ENCODE results near the gene MUC2. TPM values are rescaled to one million over a fixed set of nuclear protein-coding genes. Genes with fewer than 3 reads are reported as not detected.

The MUC2 gene
- total RNA-seq, 1 donor from 2014 or later: not detected

DNA sequence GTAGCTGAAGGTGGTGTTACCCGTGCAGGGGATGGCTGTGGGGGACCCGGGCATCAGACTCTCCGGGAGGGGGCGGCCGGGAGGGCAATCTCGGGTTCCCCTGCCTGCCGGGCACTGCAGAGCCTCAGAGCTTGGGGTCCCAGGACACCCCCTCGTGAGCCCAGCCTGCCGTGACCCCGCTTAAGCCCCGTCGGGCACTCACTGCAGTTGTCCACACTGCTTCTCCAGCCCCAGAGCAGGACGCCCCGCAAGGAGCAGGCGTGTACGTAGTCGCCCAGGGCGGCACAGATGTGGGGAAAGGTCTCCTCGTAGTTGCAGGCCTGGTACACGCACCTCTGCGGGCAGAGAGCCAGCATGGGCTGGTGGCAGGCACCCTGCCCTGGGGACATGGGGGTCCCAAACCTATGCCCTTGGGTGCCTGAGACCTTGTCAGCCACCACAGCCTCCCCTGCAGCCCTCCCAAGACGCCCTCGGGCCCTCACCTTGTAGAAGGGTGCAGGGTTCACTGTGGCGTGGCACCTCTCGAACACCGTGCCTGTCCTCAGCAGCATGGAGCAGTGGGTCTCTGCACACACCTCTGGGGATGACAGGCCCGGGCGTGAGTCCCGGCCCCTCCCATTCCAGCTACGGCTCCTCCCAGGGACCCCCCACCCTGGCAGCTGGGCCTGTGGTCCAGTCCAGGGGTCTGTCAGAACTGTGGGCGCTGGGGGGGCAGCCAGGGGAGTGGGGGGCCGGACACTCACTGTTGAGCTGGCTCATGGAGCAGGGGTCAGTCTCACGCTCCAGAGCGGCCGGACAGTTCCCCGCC lies 47.0 kb upstream of the MUC2 start:
- no peak overlapping the region for H3K27ac Mint-ChIP-seq (ENCODE audit: unreplicated experiment)
- peaks cover 6% of the 10 kb centered on the region for H3K4me1 Mint-ChIP-seq (ENCODE audit: low read depth, unreplicated experiment)
- DNase-seq: no peak
- TF ChIP-seq, protein P1, sequence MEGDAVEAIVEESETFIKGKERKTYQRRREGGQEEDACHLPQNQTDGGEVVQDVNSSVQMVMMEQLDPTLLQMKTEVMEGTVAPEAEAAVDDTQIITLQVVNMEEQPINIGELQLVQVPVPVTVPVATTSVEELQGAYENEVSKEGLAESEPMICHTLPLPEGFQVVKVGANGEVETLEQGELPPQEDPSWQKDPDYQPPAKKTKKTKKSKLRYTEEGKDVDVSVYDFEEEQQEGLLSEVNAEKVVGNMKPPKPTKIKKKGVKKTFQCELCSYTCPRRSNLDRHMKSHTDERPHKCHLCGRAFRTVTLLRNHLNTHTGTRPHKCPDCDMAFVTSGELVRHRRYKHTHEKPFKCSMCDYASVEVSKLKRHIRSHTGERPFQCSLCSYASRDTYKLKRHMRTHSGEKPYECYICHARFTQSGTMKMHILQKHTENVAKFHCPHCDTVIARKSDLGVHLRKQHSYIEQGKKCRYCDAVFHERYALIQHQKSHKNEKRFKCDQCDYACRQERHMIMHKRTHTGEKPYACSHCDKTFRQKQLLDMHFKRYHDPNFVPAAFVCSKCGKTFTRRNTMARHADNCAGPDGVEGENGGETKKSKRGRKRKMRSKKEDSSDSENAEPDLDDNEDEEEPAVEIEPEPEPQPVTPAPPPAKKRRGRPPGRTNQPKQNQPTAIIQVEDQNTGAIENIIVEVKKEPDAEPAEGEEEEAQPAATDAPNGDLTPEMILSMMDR (IDR thresholded peaks at IDR 0.05; ENCODE audit: partially characterized antibody, unreplicated experiment): no peak
- H3K4me3 Mint-ChIP-seq (ENCODE audit: unreplicated experiment): no peak overlapping the region
- peaks cover 18% of the 10 kb centered on the region for H3K9me3 Mint-ChIP-seq (ENCODE audit: unreplicated experiment)
- peaks cover 7% of the 10 kb centered on the region for H3K36me3 Mint-ChIP-seq (ENCODE audit: unreplicated experiment)
- peaks cover 17% of the 10 kb centered on the region for H3K27me3 Mint-ChIP-seq (ENCODE audit: unreplicated experiment)

DNA sequence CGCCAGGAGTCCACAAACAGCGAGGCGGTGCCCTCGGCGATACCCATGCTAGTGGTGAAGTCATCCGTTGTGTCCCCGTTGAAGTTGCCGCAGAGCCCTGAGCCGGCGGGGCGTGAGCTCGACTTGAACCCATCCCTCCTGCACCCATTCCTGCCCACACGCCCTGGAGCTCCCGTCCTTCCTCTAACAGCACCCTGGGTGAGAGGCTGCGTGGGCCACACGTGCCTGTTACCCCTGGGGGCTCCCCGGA lies 46.5 kb upstream of the MUC2 start:
- H3K4me3 Mint-ChIP-seq (ENCODE audit: unreplicated experiment): no peak overlapping the region
- DNase-seq: no peak
- no peak overlapping the region for H3K27ac Mint-ChIP-seq (ENCODE audit: unreplicated experiment)
- peaks cover 13% of the 10 kb centered on the region for H3K9me3 Mint-ChIP-seq (ENCODE audit: unreplicated experiment)
- H3K27me3 Mint-ChIP-seq (ENCODE audit: unreplicated experiment): peaks cover 12% of the 10 kb centered on the region
- peaks cover 2% of the 10 kb centered on the region for H3K36me3 Mint-ChIP-seq (ENCODE audit: unreplicated experiment)
- peaks cover 4% of the 10 kb centered on the region for H3K4me1 Mint-ChIP-seq (ENCODE audit: low read depth, unreplicated experiment)
- TF ChIP-seq, protein P1 (IDR thresholded peaks at IDR 0.05; ENCODE audit: partially characterized antibody, unreplicated experiment): no peak

DNA sequence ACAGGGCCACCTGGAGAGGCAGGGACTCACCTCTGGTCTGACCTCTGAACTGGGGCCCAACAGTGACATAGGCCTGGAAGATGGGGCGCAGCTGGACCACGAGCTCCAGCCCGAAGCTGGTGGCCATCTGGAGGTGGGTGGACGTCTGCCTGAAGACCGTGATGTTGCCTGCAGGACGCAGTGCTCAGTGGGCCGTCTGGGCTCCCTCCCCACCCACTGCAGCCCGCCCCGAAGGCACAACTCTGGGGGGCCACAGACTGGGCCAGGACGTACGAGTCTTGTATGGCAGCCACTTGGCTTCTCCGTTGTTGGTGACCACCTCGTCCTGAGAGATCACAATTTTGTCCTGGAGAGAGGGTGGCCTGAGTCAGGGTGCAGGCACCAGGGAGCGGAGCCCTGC lies 46.1 kb upstream of the MUC2 start:
- no peak overlapping the region for H3K27ac Mint-ChIP-seq (ENCODE audit: unreplicated experiment)
- H3K4me3 Mint-ChIP-seq (ENCODE audit: unreplicated experiment): no peak overlapping the region
- peaks cover 4% of the 10 kb centered on the region for H3K4me1 Mint-ChIP-seq (ENCODE audit: low read depth, unreplicated experiment)
- no peaks in the 10 kb centered on the region for H3K36me3 Mint-ChIP-seq (ENCODE audit: unreplicated experiment)
- DNase-seq: no peak
- peaks cover 12% of the 10 kb centered on the region for H3K9me3 Mint-ChIP-seq (ENCODE audit: unreplicated experiment)
- H3K27me3 Mint-ChIP-seq (ENCODE audit: unreplicated experiment): peaks cover 14% of the 10 kb centered on the region
- TF ChIP-seq, protein P1 (IDR thresholded peaks at IDR 0.05; ENCODE audit: partially characterized antibody, unreplicated experiment): no peak

DNA sequence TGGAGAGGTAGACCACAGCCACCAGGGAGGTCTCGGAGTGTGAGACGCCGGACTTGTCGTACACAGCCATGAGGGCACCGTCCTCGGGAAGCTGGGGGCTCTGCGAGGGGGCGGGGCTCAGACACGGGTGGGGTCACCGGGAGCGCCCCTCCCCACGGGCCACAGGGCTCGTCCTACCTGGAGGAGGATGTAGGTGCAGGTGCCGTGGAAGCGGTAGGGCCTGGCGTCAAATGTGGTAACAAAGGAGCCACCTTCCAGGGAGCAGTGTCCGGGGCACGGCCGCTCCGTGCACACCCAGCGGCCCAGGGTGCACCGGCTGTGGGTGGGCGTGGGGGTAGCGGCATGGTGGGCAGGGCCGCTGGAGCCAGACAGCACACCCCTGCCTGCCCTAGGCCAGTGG lies 45.6 kb upstream of the MUC2 start:
- TF ChIP-seq, protein P1 (IDR thresholded peaks at IDR 0.05; ENCODE audit: partially characterized antibody, unreplicated experiment): no peak
- Mint-ChIP-seq H3K36me3 (ENCODE audit: unreplicated experiment) (no peaks in the 10 kb centered on the region), H3K27me3 (ENCODE audit: unreplicated experiment) (peaks cover 14% of the 10 kb centered on the region), H3K9me3 (ENCODE audit: unreplicated experiment) (peaks cover 12% of the 10 kb centered on the region), H3K4me1 (ENCODE audit: low read depth, unreplicated experiment) (peaks cover 4% of the 10 kb centered on the region), H3K27ac (ENCODE audit: unreplicated experiment) (no peak overlapping the region), H3K4me3 (ENCODE audit: unreplicated experiment) (no peak overlapping the region)
- no peak for DNase-seq

DNA sequence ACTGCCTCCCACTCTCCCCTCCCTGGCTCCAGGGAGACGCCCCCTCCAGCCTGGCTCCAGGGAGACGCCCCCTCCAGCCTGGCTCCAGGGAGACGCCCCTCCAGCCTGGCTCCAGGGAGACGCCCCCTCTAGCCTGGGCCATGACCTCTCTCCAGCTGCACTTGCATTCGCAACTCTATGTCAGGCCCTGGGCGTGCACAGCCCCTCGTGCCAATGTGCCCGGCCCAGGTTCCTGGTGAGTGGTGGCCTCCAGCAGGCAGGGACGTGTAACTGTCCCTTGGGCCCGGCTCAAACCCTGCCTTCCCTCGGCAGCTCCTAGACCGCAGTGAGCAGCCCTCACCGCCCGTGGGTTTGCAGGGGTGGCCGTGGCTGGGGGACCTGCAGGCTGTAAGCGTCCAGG lies 45.0 kb upstream of the MUC2 start:
- H3K36me3 Mint-ChIP-seq (ENCODE audit: unreplicated experiment): no peaks in the 10 kb centered on the region
- peaks cover 4% of the 10 kb centered on the region for H3K4me1 Mint-ChIP-seq (ENCODE audit: low read depth, unreplicated experiment)
- no peak for DNase-seq
- no peak overlapping the region for H3K27ac Mint-ChIP-seq (ENCODE audit: unreplicated experiment)
- peaks cover 14% of the 10 kb centered on the region for H3K27me3 Mint-ChIP-seq (ENCODE audit: unreplicated experiment)
- TF ChIP-seq, protein P1 (IDR thresholded peaks at IDR 0.05; ENCODE audit: partially characterized antibody, unreplicated experiment): no peak
- peaks cover 12% of the 10 kb centered on the region for H3K9me3 Mint-ChIP-seq (ENCODE audit: unreplicated experiment)
- H3K4me3 Mint-ChIP-seq (ENCODE audit: unreplicated experiment): no peak overlapping the region
